PFSK-1 (cell line): ENCODE data around the gene CEP135.

ENCODE experiments used
- FOXP2 ChIP-seq: optimal IDR thresholded peaks from 2 replicates; pipeline ENCODE3; 2011; ENCODE audit warnings: borderline replicate concordance, control low read depth, inconsistent platforms; ENCODE audit not compliant: insufficient read depth; ENCODE audit errors: extremely low read length, extremely low read depth
- POLR2AphosphoS5 ChIP-seq: IDR thresholded peaks from 2 replicates; pipeline ENCODE4 v1.6.1; 2012; ENCODE audit warnings: low read depth, mild to moderate bottlenecking, control low read depth, low read length, moderate library complexity
- SIN3A ChIP-seq: IDR thresholded peaks from 2 replicates; pipeline ENCODE4 v1.6.1; 2012; ENCODE audit warnings: mild to moderate bottlenecking, low read length, moderate library complexity, borderline replicate concordance; ENCODE audit not compliant: insufficient read depth
- TAF1 ChIP-seq: IDR thresholded peaks from 2 replicates; pipeline ENCODE4 v1.6.1; 2012; ENCODE audit warnings: low read length, control low read depth, borderline replicate concordance; ENCODE audit not compliant: insufficient read depth
- TF ChIP-seq, protein P1 (sequence below), 2 experiments: IDR thresholded peaks; 2 replicates each; pipeline versions ENCODE4 v1.6.1 to v1.8.0; 2011 to 2012; ENCODE audit warnings: low read depth in 2 of 2, low read length in 2 of 2, control low read depth in 1 of 2, inconsistent platforms in 1 of 2, mild to moderate bottlenecking in 1 of 2, moderate library complexity in 1 of 2; ENCODE audit not compliant: insufficient read depth in 1 of 2

The CEP135 gene

GRCh38 chr4:55920571-55920970 lies 28.2 kb upstream of the CEP135 start:
- no peak for TF ChIP-seq FOXP2

DNA sequence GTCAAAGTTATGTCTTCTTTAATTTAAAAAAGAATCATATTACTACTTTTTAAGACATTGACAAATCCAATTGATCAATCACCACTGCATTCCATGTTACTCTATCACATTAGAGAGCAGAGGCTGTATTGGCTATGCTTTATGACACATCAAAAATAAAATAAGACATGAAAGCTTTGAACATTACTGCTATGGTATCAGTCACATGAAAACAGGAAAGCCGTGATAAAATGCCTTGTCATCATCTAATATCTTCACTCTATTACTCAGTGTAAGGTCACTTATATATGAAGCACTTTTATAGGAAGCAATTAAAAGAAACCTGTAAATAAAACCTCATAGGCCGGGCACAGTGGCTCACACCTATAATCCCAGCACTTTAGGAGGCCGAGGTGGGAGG lies 27.7 kb upstream of the CEP135 start:
- no peak for TF ChIP-seq FOXP2
- no peak for TF ChIP-seq POLR2AphosphoS5
- TF ChIP-seq TAF1, result no peak

- no peak for TF ChIP-seq TAF1
- no peak for TF ChIP-seq SIN3A
These were observed 23.5 kb upstream of the CEP135 start for GRCh38 chr4:55925241-55925640.

DNA sequence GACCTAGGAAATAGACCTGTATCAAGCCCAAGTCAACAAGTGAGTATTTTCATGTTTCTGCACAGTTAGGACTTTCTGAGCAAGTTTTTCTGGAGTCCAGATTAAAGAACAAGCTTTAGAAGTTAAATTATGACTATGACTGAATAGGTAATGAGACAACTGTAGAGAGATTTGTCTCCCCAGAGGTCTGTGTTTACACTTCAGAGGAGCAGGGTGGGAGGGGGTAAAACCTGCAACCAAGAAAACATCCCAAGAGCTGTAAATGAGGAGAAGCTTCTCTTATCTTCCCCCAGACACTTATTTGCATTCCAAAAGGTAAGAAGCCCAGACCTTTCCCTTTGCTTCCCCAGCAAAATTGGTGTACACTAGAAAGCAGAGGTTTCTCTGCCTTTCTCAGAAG lies 22.1 kb upstream of the CEP135 start:
- TF ChIP-seq FOXP2 (no peak), TAF1 (no peak), POLR2AphosphoS5 (no peak), SIN3A (no peak)
- TF ChIP-seq, protein P1, sequence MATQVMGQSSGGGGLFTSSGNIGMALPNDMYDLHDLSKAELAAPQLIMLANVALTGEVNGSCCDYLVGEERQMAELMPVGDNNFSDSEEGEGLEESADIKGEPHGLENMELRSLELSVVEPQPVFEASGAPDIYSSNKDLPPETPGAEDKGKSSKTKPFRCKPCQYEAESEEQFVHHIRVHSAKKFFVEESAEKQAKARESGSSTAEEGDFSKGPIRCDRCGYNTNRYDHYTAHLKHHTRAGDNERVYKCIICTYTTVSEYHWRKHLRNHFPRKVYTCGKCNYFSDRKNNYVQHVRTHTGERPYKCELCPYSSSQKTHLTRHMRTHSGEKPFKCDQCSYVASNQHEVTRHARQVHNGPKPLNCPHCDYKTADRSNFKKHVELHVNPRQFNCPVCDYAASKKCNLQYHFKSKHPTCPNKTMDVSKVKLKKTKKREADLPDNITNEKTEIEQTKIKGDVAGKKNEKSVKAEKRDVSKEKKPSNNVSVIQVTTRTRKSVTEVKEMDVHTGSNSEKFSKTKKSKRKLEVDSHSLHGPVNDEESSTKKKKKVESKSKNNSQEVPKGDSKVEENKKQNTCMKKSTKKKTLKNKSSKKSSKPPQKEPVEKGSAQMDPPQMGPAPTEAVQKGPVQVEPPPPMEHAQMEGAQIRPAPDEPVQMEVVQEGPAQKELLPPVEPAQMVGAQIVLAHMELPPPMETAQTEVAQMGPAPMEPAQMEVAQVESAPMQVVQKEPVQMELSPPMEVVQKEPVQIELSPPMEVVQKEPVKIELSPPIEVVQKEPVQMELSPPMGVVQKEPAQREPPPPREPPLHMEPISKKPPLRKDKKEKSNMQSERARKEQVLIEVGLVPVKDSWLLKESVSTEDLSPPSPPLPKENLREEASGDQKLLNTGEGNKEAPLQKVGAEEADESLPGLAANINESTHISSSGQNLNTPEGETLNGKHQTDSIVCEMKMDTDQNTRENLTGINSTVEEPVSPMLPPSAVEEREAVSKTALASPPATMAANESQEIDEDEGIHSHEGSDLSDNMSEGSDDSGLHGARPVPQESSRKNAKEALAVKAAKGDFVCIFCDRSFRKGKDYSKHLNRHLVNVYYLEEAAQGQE (IDR thresholded peaks at IDR 0.05; ENCODE audit: insufficient read depth in 1 of 2, low read depth in 2 of 2, low read length in 2 of 2), result no peak

GRCh38 chr4:55927803-55928437 lies 20.8 kb upstream of the CEP135 start:
- TF ChIP-seq TAF1 (no peak), POLR2AphosphoS5 (no peak), SIN3A (no peak), FOXP2 (no peak)
- TF ChIP-seq, protein P1 (IDR thresholded peaks at IDR 0.05; ENCODE audit: insufficient read depth in 1 of 2, low read depth in 2 of 2, low read length in 2 of 2), result no peak

DNA sequence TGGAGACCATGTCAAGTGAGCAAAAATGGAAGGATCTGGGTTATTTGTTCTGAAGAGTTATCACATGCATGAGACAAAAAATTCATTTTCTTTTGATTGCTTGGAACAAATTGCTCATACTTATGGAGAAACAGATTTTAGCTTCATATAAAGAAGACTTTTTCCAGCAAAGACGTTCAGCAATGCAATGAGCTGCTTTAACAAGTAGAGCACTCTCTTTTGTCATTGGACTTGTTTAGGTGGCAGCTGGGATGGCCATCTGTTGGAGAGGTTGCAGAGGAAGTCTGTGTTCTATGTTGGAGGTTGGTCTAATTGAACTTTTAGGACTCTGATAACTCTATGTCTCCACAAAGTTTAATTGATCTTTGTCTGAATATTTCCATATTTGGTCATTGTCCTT lies 19.9 kb upstream of the CEP135 start:
- TF ChIP-seq SIN3A (no peak), POLR2AphosphoS5 (no peak), TAF1 (no peak), FOXP2 (no peak)
- TF ChIP-seq, protein P1 (IDR thresholded peaks at IDR 0.05; ENCODE audit: insufficient read depth in 1 of 2, low read depth in 2 of 2, low read length in 2 of 2), result no peak

DNA sequence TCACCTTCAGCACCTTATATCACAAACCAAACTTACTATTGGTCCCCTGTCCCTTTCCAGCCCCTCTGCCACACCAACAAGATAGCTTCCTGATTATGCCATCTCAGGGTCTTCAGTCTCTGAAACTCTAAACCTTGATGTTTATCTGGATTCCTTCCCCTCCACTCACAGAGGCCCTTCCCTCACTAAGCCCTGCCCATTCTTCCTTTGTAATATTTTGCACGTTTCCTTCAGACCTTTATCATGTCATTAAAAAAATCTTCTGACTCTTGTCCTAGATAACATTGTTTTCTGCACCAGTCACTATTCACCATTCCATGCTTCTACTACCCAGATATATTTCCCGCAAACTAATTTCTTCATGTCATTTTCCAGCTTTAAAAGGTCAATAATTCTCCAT lies 17.7 kb upstream of the CEP135 start:
- no peak for TF ChIP-seq SIN3A
- no peak for TF ChIP-seq TAF1
- TF ChIP-seq FOXP2, result no peak
- TF ChIP-seq POLR2AphosphoS5, result no peak

- TF ChIP-seq SIN3A (no peak), POLR2AphosphoS5 (no peak), TAF1 (no peak)
- TF ChIP-seq, protein P1 (IDR thresholded peaks at IDR 0.05; ENCODE audit: insufficient read depth in 1 of 2, low read depth in 2 of 2, low read length in 2 of 2), result no peak
These were observed 16.9 kb upstream of the CEP135 start for GRCh38 chr4:55931833-55932232.
